ENCODE data around the gene SEC14L6.

DNA sequence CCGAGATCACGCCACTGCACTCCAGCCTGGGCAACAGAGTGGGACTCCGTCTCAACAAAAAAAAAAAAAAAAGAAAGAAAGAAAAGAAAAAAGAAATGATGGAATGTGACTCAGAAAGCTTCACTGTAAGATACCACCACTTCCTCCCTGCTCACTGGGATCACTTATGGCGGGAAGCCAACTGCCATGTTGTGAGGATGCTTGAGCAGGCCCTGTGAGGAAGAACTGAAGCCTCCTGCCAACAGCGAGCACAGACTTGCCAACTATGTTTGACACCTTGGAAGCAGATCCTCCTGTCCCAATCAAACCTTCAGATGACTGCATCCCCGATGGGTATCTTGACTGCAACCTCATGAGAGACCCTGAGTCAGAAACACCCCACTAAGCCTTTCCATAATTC is 8.3 kb downstream of the SEC14L6 start:
- TF ChIP-seq, protein P1, sequence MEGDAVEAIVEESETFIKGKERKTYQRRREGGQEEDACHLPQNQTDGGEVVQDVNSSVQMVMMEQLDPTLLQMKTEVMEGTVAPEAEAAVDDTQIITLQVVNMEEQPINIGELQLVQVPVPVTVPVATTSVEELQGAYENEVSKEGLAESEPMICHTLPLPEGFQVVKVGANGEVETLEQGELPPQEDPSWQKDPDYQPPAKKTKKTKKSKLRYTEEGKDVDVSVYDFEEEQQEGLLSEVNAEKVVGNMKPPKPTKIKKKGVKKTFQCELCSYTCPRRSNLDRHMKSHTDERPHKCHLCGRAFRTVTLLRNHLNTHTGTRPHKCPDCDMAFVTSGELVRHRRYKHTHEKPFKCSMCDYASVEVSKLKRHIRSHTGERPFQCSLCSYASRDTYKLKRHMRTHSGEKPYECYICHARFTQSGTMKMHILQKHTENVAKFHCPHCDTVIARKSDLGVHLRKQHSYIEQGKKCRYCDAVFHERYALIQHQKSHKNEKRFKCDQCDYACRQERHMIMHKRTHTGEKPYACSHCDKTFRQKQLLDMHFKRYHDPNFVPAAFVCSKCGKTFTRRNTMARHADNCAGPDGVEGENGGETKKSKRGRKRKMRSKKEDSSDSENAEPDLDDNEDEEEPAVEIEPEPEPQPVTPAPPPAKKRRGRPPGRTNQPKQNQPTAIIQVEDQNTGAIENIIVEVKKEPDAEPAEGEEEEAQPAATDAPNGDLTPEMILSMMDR (IDR thresholded peaks at IDR 0.05; ENCODE audit: borderline replicate concordance, extremely low read depth, low read length, poor library complexity, severe bottlenecking) = no peak
- TF ChIP-seq EZH2 (IDR thresholded peaks at IDR 0.05; ENCODE audit: borderline replicate concordance, low read depth, low read length, severe bottlenecking) = no peak

Measured in DND-41 (cell line).